Neural cell (in vitro differentiated cells): Measurements from ENCODE around the gene MALSU1.

Experiments used
- CTCF ChIP-seq: fragments of 450-650 bp; IDR thresholded peaks from 2 replicates; pipeline ENCODE4 v1.5.1; 2014; ENCODE audit warnings: antibody characterized with exemption, mild to moderate bottlenecking, moderate library complexity; ENCODE audit not compliant: poor library complexity, severe bottlenecking
- EZH2 ChIP-seq: fragments of 200-600, 300-800 bp; shearing (Covaris generic), sonication (generic); IDR thresholded peaks from 2 replicates; pipeline ENCODE4 v1.6.1; 2014; ENCODE audit warnings: antibody characterized with exemption, low read length, borderline replicate concordance, mild to moderate bottlenecking; ENCODE audit not compliant: insufficient read depth, poor library complexity, severe bottlenecking
- POLR2AphosphoS5 ChIP-seq: IDR thresholded peaks from 2 replicates; pipeline ENCODE4 v1.6.1; 2012
- SMC3 ChIP-seq: fragments of 450-650 bp; conservative IDR thresholded peaks from 2 replicates; pipeline ENCODE4 v1.6.1; 2014; ENCODE audit warnings: antibody characterized with exemption, mild to moderate bottlenecking, moderate library complexity; ENCODE audit not compliant: poor library complexity
- TAF1 ChIP-seq: IDR thresholded peaks from 2 replicates; pipeline ENCODE4 v1.6.1; 2012; ENCODE audit warnings: low read depth

- TF ChIP-seq CTCF: no peak
- TF ChIP-seq POLR2AphosphoS5: no peak
- TF ChIP-seq TAF1: no peak
- no peak for TF ChIP-seq SMC3
- no peak for TF ChIP-seq EZH2
Measured at GRCh38 chr7:23341846-23342598, 42.9 kb downstream of the MALSU1 start.
